Natural killer cell (primary cell): ENCODE results near the gene ADRA2B. TPM values are rescaled to one million over a fixed set of nuclear protein-coding genes. Genes with fewer than 3 reads are reported as not detected.

Experiments used
- ATAC-seq, 3 donors: fragments of 150-1000 bp in 2 of 3; fragments of 200-7000 bp in 1 of 3; cut with Tn5 transposase; 1 replicate in 1 of 3; 2 replicates in 2 of 3; pipeline ENCODE4 v1.10.0; 2021; ENCODE audit warnings: mild to moderate bottlenecking in 2 of 3, moderate library complexity in 2 of 3
- DNase-seq, 2 donors: peaks; one replicate each; pipeline versions ENCODE4 v3.0.0 to v3.0.0-alpha.2; 2013 to 2021; ENCODE audit warnings: mixed read lengths in 1 of 2
- H3K27ac ChIP-seq: one replicate; pipeline ENCODE4 v1.5.1; 2013; ENCODE audit warnings: mild to moderate bottlenecking, low read length
- H3K27me3 ChIP-seq: one replicate; pipeline ENCODE4 v1.6.1; 2013; ENCODE audit warnings: low read length; ENCODE audit not compliant: control insufficient read depth, insufficient read depth
- H3K36me3 ChIP-seq: one replicate; pipeline ENCODE4 v1.6.1; 2013; ENCODE audit warnings: low read length; ENCODE audit not compliant: control insufficient read depth, insufficient read depth
- H3K4me1 ChIP-seq: one replicate; pipeline ENCODE4 v1.6.1; 2013; ENCODE audit warnings: low read length; ENCODE audit not compliant: control insufficient read depth, insufficient read depth
- H3K4me3 ChIP-seq: one replicate; pipeline ENCODE4 v1.5.1; 2013; ENCODE audit warnings: low read length
- H3K9me3 ChIP-seq: one replicate; pipeline ENCODE4 v1.6.1; 2013; ENCODE audit warnings: low read length; ENCODE audit not compliant: control insufficient read depth, insufficient read depth
- H3K27ac Mint-ChIP-seq, 2 donors: one replicate each; pipeline ENCODE4 v1.8.0; 2022; ENCODE audit warnings: mild to moderate bottlenecking in 2 of 2, mixed read lengths in 2 of 2, moderate library complexity in 1 of 2
- H3K27me3 Mint-ChIP-seq, 2 donors: one replicate each; pipeline ENCODE4 v1.8.0; 2022; ENCODE audit warnings: low read depth in 2 of 2, mixed read lengths in 2 of 2
- H3K36me3 Mint-ChIP-seq: one replicate; pipeline ENCODE4 v1.8.0; 2022; ENCODE audit warnings: mixed read lengths
- H3K4me1 Mint-ChIP-seq, 2 donors: one replicate each; pipeline ENCODE4 v1.8.0; 2022; ENCODE audit warnings: mixed read lengths in 2 of 2
- H3K4me3 Mint-ChIP-seq: one replicate; pipeline ENCODE4 v1.8.0; 2022; ENCODE audit warnings: mild to moderate bottlenecking, moderate library complexity, mixed read lengths
- H3K9me3 Mint-ChIP-seq, 2 donors: one replicate each; pipeline ENCODE4 v1.8.0; 2022; ENCODE audit warnings: mixed read lengths in 2 of 2
- WGBS: methylation state at CpG from one replicate; pipeline ENCODE4 v1.1.7; 2013; ENCODE audit warnings: missing lambda C conversion rate; ENCODE audit not compliant: insufficient coverage; 5-methylcytosine and 5-hydroxymethylcytosine counted together
- intact Hi-C: fragments of 100-400 bp; cut with micrococcal nuclease; formaldehyde crosslinking; loops from one replicate; pipeline ENCODE4 v1.14.2; 2022
- total RNA-seq, 4 donors: library from RNA; stranded (reverse); fragments of 120-200 nt in 1 of 4; gene quantifications; one replicate each; pipeline versions ENCODE4 v1.2.3 to v1.2.4, GENCODE V29; 2013 to 2022
- TF ChIP-seq, protein P1 (sequence below): fragments of 200-600 bp; IDR thresholded peaks from one replicate; pipeline ENCODE4 v1.8.0; 2022; ENCODE audit warnings: antibody characterized with exemption

ADRA2B gene
- total RNA-seq, 3 donors from 2014 or later (not counting 1 experiment from before 2014, with no cell fraction given), result 0.18 to 1.3 (median 0.38) TPM

GRCh38 chr2:96147593-96148201 lies 31.3 kb upstream of the ADRA2B start:
- intact Hi-C loops, result loop anchor here (1.0 to 5.0 kb wide), 3 partner anchors 17 to 390 kb away; partner anchors contain the start of genes ARID5A and SNRNP200
- Histone ChIP-seq H3K4me3 (no peak overlapping the region), H3K36me3 (peaks cover 16% of the 10 kb centered on the region), H3K27ac (peak overlapping the region; percentile 99), H3K9me3 (no peaks in the 10 kb centered on the region), H3K27me3 (no peaks in the 10 kb centered on the region), H3K4me1 (peaks cover 68% of the 10 kb centered on the region)
- TF ChIP-seq, protein P1, sequence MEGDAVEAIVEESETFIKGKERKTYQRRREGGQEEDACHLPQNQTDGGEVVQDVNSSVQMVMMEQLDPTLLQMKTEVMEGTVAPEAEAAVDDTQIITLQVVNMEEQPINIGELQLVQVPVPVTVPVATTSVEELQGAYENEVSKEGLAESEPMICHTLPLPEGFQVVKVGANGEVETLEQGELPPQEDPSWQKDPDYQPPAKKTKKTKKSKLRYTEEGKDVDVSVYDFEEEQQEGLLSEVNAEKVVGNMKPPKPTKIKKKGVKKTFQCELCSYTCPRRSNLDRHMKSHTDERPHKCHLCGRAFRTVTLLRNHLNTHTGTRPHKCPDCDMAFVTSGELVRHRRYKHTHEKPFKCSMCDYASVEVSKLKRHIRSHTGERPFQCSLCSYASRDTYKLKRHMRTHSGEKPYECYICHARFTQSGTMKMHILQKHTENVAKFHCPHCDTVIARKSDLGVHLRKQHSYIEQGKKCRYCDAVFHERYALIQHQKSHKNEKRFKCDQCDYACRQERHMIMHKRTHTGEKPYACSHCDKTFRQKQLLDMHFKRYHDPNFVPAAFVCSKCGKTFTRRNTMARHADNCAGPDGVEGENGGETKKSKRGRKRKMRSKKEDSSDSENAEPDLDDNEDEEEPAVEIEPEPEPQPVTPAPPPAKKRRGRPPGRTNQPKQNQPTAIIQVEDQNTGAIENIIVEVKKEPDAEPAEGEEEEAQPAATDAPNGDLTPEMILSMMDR, result no peak
- DNase-seq (peak; percentile 14 to 56), ATAC-seq (no peak)
- no peaks in the 10 kb centered on the region for H3K27me3 Mint-ChIP-seq
- H3K9me3 Mint-ChIP-seq, result no peaks in the 10 kb centered on the region
- H3K27ac Mint-ChIP-seq, result peak overlapping the region; percentile 92 to 94
- H3K4me3 Mint-ChIP-seq, result peak overlapping the region; percentile 17
- peaks cover 22 to 68% of the 10 kb centered on the region in 2 donors for H3K4me1 Mint-ChIP-seq
- no peaks in the 10 kb centered on the region for H3K36me3 Mint-ChIP-seq
- WGBS, result 86% methylated on average over 5 of the region's 9 CpGs

DNA sequence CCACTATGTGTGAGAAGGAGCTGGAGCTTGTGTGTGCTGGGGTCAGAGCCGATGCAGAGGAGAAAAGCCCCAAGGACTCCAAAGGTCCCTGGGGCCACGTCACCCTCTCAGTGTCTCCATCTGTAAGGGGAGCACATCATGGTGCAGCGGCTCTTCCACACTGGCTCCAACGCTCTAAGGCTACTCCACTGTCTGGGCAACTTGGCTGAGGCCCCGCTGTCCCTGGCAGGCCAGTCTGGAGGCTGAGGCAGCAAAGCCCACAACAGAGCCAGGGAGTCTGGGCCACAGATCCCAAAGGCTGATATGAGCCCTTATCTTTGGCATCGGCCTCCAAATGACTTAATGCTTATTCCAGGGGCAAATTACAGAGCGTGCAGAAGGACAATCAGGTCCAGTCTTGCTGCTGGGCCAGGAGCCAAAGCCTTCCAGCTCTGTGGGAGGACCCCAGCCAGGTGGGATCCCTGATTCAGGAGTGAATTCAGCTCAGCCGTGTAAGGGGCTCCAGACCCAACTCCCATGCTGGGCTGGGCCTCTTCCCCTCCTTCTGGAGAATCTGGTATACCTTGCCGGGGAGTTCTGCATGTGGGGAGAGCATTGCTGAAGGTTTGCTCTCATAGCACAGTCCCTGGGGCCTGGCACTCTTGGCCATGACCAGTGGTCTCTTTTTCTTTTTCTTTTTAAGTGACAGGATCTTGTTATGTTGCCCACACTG lies 30.7 kb upstream of the ADRA2B start:
- peak overlapping the region; percentile 99 for H3K27ac ChIP-seq
- no peak overlapping the region for H3K4me3 ChIP-seq

DNA sequence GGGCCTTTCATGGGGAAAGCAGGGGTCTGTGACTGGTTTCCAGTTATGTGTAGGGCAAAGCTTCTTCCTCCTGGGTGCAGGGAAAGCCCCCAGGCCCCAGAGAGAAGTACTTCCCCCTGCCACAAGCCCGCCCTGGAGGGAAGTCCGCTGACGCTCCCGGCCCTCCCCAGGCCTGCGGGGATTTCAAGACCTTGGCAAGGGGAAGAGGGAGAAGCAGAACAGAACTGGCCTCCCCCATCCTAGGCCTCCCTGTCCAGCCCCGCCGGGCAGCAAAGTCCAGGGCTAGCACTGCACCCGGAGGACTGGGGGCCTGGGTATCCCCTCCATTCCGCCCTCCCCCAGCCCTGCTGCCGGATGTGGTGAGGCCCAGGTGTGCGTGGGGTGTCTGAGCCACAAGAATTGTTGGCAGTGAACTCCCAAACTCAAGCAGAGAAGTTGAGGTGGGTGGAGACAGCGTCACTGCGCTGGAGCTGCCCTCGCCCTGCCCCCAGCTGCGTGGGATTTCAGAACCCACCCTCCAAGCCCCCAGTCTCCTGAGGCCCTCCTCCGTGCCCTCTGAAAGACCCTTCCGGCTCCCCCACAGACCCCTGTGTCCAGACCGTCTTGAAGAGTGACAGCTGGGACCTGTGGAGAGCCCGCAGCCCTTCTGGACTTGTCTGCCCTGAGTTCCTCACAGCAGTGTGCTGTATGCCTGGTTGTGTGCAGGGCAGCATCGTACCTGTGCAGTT lies 29.9 kb upstream of the ADRA2B start:
- H3K27ac ChIP-seq, result peak overlapping the region; percentile 99
- peaks cover 78% of the 10 kb centered on the region for H3K4me1 ChIP-seq
- peaks cover 30 to 66% of the 10 kb centered on the region in 2 donors for H3K4me1 Mint-ChIP-seq
- no peaks in the 10 kb centered on the region for H3K27me3 Mint-ChIP-seq
- peak overlapping the region; percentile 92 to 94 for H3K27ac Mint-ChIP-seq
- H3K27me3 ChIP-seq, result no peaks in the 10 kb centered on the region
- H3K36me3 Mint-ChIP-seq, result no peaks in the 10 kb centered on the region
- intact Hi-C loops, result loop anchor here (5.0 kb wide), 2 partner anchors 161 to 391 kb away; partner anchors contain the start of genes ARID5A and SNRNP200
- H3K4me3 Mint-ChIP-seq, result peak overlapping the region; percentile 94
- no peaks in the 10 kb centered on the region for H3K9me3 ChIP-seq
- TF ChIP-seq, protein P1, result no peak
- peak; percentile 9 to 28 (median 14) for ATAC-seq
- peak overlapping the region; percentile 35 for H3K4me3 ChIP-seq
- H3K9me3 Mint-ChIP-seq, result no peaks in the 10 kb centered on the region
- peak; percentile 65 to 94 for DNase-seq
- WGBS, result 22% methylated on average over 17 of the region's 20 CpGs
- peaks cover 26% of the 10 kb centered on the region for H3K36me3 ChIP-seq

More for the DNA sequence above, 30.7 kb upstream of the ADRA2B start:
- DNase-seq (no peak), ATAC-seq (no peak)
- intact Hi-C loops, result loop anchor here (5.0 kb wide), 2 partner anchors 160 to 390 kb away; partner anchors contain the start of genes ARID5A and SNRNP200
- no peaks in the 10 kb centered on the region for H3K36me3 Mint-ChIP-seq
- no peaks in the 10 kb centered on the region for H3K9me3 Mint-ChIP-seq
- H3K27me3 ChIP-seq, result no peaks in the 10 kb centered on the region
- H3K4me1 Mint-ChIP-seq, result peaks cover 27 to 71% of the 10 kb centered on the region in 2 donors
- peaks cover 22% of the 10 kb centered on the region for H3K36me3 ChIP-seq
- TF ChIP-seq, protein P1, result no peak
- H3K4me1 ChIP-seq, result peaks cover 75% of the 10 kb centered on the region
- H3K27me3 Mint-ChIP-seq, result no peaks in the 10 kb centered on the region
- H3K27ac Mint-ChIP-seq, result peak overlapping the region; percentile 92 to 94
- WGBS, result 87% methylated on average over 9 of the region's 9 CpGs
- H3K9me3 ChIP-seq, result no peaks in the 10 kb centered on the region
- H3K4me3 Mint-ChIP-seq, result peak overlapping the region; percentile 9
